ENCODE results near the gene SCUBE3.

DNA sequence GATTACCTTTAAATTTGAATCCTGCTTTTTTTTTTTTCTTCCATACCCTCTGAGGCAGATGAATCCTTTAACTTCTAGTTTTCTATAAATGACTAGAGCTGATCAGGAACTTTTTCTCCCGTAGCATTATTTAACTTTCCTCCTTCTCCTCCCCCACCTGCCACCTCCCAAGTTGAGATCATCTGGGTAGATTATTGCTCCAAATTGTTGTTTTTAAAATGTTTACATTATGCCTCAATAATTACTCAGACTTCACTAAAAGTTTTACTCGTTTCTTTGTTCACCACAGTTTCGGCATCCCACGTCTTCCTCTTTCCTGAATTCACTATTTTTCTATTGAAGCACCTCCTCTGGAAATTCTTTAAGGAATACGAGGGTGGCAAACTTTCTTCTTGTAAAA is 16.6 kb upstream of the SCUBE3 start:
- TF ChIP-seq CTCF (conservative IDR thresholded peaks at IDR 0.05; ENCODE audit: low read depth, low read length) = no peak
- no peak for TF ChIP-seq POLR2A (IDR thresholded peaks at IDR 0.05; ENCODE audit: low read depth, low read length)
- TF ChIP-seq RFX5 (IDR thresholded peaks at IDR 0.05; ENCODE audit: low read depth, low read length) = no peak
- TF ChIP-seq USF2 (IDR thresholded peaks at IDR 0.05; ENCODE audit: low read depth, low read length) = no peak
- no peak for TF ChIP-seq RAD21 (IDR thresholded peaks at IDR 0.05; ENCODE audit: low read length)

Data from IMR-90 (cell line).